Astrocyte of the cerebellum (primary cell): ENCODE data around the gene RYR1.
"Not testable (repeated sequence)": the region's sequence is repeated elsewhere in the genome, so short reads cannot be mapped to it uniquely, and the experiment has no call there.

ENCODE experiments used
- DNase-seq: peaks from one replicate; pipeline ENCODE4 v3.0.0-alpha.2; 2011; ENCODE audit warnings: low read depth
- H3K4me3 ChIP-seq: 2 replicates; pipeline ENCODE4 v1.5.1; 2011; ENCODE audit warnings: mild to moderate bottlenecking, low read depth, low read length, moderate library complexity
- CTCF ChIP-seq: IDR thresholded peaks from 2 replicates; pipeline ENCODE4 v1.5.1; 2012; ENCODE audit warnings: low read length, low read depth, moderate library complexity, mild to moderate bottlenecking; ENCODE audit errors: missing control alignments
- in situ Hi-C: cut with HindIII; loops from 2 replicates; pipeline ENCODE4 v1.10.0; 2017; ENCODE audit warnings: low sequenced_read_pairs

Gene RYR1

GRCh38 chr19:38514812-38515633 lies 81.5 kb downstream of the RYR1 start:
- TF ChIP-seq CTCF = peak; percentile 81
- in situ Hi-C loops = no loop called here
- peak; percentile 5 for DNase-seq
- H3K4me3 ChIP-seq = no peak overlapping the region

- in situ Hi-C loops = no loop called here
- no peak overlapping the region for H3K4me3 ChIP-seq
- no peak for DNase-seq
- no peak for TF ChIP-seq CTCF
These were observed 82.4 kb downstream of the RYR1 start for GRCh38 chr19:38515896-38516295.

GRCh38 chr19:38516802-38517201 lies 83.3 kb downstream of the RYR1 start:
- H3K4me3 ChIP-seq = no peak overlapping the region
- in situ Hi-C loops = no loop called here
- no peak for TF ChIP-seq CTCF
- no peak for DNase-seq

- TF ChIP-seq CTCF = no peak
- in situ Hi-C loops = no loop called here
- no peak for DNase-seq
- H3K4me3 ChIP-seq = no peak overlapping the region
These were observed 83.8 kb downstream of the RYR1 start for GRCh38 chr19:38517321-38517720.

- H3K4me3 ChIP-seq, DNase-seq, in situ Hi-C loops: not testable (repeated sequence)
These were observed 84.5 kb downstream of the RYR1 start for GRCh38 chr19:38517980-38518379.

GRCh38 chr19:38519168-38519567 lies 85.7 kb downstream of the RYR1 start:
- in situ Hi-C loops = no loop called here
- no peak for DNase-seq
- no peak overlapping the region for H3K4me3 ChIP-seq
- TF ChIP-seq CTCF = no peak

- in situ Hi-C loops = loop anchor here (10.0 kb wide), 2 partner anchors 65 kb away; no protein-coding TSS in a partner anchor
- no peak for DNase-seq
- H3K4me3 ChIP-seq = no peak overlapping the region
- no peak for TF ChIP-seq CTCF
These were observed 86.5 kb downstream of the RYR1 start for GRCh38 chr19:38519988-38520387.
